Measurements from ENCODE around the gene PAMR1. TPM values are rescaled to one million over a fixed set of nuclear protein-coding genes. Genes with fewer than 3 reads are reported as not detected.

The PAMR1 gene, protein sequence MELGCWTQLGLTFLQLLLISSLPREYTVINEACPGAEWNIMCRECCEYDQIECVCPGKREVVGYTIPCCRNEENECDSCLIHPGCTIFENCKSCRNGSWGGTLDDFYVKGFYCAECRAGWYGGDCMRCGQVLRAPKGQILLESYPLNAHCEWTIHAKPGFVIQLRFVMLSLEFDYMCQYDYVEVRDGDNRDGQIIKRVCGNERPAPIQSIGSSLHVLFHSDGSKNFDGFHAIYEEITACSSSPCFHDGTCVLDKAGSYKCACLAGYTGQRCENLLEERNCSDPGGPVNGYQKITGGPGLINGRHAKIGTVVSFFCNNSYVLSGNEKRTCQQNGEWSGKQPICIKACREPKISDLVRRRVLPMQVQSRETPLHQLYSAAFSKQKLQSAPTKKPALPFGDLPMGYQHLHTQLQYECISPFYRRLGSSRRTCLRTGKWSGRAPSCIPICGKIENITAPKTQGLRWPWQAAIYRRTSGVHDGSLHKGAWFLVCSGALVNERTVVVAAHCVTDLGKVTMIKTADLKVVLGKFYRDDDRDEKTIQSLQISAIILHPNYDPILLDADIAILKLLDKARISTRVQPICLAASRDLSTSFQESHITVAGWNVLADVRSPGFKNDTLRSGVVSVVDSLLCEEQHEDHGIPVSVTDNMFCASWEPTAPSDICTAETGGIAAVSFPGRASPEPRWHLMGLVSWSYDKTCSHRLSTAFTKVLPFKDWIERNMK
- total RNA-seq (159 and 189 TPM in 2 replicates), polyA plus RNA-seq (120 and 132 TPM in 2 replicates), polyA minus RNA-seq (ENCODE audit: low replicate concordance) (150 and 151 TPM in 2 replicates)
- polyA plus RNA-seq (2012) = 94.3 and 96.9 TPM in 2 replicates

- Histone ChIP-seq H3K9me3 (ENCODE audit: control insufficient read depth, insufficient read depth, low read depth, low read length) (no peaks in the 10 kb centered on the region), H3K27ac (ENCODE audit: insufficient read depth, low read length) (peak within 1 kb of the TSS; percentile 70), H4K20me1 (ENCODE audit: control insufficient read depth, extremely low read depth, insufficient read depth, low read length) (no peaks in the 10 kb centered on the region), H3K9ac (ENCODE audit: insufficient read depth, low read length) (peak within 1 kb of the TSS; percentile 48), H3K27me3 (ENCODE audit: control insufficient read depth, insufficient read depth, low read length) (no peaks in the 10 kb centered on the region), H3K4me1 (ENCODE audit: control insufficient read depth, extremely low read depth, insufficient read depth, low read length) (peaks cover 26% of the 10 kb centered on the region), H3K4me3 (replicated peaks in 1 of 4; ENCODE audit: control extremely low read depth in 1 of 4, insufficient read depth in 1 of 4, low read depth in 3 of 4, low read length in 4 of 4) (peak within 1 kb of the TSS; percentile 56 to 90 (median 74)), H3K79me2 (ENCODE audit: control insufficient read depth, insufficient read depth, low read length) (peaks cover 14% of the 10 kb centered on the region), H3K36me3 (ENCODE audit: control insufficient read depth, insufficient read depth, low read length) (no peaks in the 10 kb centered on the region), H2AFZ (ENCODE audit: low read length) (peak within 1 kb of the TSS; percentile 71), H3K4me2 (ENCODE audit: extremely low read depth, insufficient read depth, low read length) (peak within 1 kb of the TSS; percentile 92)
- no peak for TF ChIP-seq EZH2 (IDR thresholded peaks at IDR 0.05; ENCODE audit: low read length, missing control alignments)
- TF ChIP-seq, protein P1, sequence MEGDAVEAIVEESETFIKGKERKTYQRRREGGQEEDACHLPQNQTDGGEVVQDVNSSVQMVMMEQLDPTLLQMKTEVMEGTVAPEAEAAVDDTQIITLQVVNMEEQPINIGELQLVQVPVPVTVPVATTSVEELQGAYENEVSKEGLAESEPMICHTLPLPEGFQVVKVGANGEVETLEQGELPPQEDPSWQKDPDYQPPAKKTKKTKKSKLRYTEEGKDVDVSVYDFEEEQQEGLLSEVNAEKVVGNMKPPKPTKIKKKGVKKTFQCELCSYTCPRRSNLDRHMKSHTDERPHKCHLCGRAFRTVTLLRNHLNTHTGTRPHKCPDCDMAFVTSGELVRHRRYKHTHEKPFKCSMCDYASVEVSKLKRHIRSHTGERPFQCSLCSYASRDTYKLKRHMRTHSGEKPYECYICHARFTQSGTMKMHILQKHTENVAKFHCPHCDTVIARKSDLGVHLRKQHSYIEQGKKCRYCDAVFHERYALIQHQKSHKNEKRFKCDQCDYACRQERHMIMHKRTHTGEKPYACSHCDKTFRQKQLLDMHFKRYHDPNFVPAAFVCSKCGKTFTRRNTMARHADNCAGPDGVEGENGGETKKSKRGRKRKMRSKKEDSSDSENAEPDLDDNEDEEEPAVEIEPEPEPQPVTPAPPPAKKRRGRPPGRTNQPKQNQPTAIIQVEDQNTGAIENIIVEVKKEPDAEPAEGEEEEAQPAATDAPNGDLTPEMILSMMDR (conservative IDR thresholded peaks at IDR 0.05 in 1 of 2, IDR thresholded peaks at IDR 0.05 in 1 of 2; ENCODE audit: low read depth in 1 of 2, low read length in 2 of 2) = no peak
- DNase-seq (ENCODE audit: low read depth in 2 of 2) = peak; percentile 73 to 76
Measured at GRCh38 chr11:35525501-35526175, at the start of gene PAMR1. Gene PAMR1, minus strand, starts transcription at chr11:35525616. Its CDS starts 31 bp downstream, at chr11:35525585.

- no peaks in the 10 kb centered on the region for H3K4me1 ChIP-seq (ENCODE audit: control insufficient read depth, extremely low read depth, insufficient read depth, low read length)
Measured at GRCh38 chr11:35571696-35572095, 46.3 kb upstream of the PAMR1 start.

More at GRCh38 chr11:35571696-35572095, 46.3 kb upstream of the PAMR1 start:
- Histone ChIP-seq H3K4me3 (replicated peaks in 1 of 4; ENCODE audit: control extremely low read depth in 1 of 4, insufficient read depth in 1 of 4, low read depth in 3 of 4, low read length in 4 of 4) (no peak overlapping the region), H3K27ac (ENCODE audit: insufficient read depth, low read length) (no peak overlapping the region), H3K4me2 (ENCODE audit: extremely low read depth, insufficient read depth, low read length) (no peak overlapping the region), H3K79me2 (ENCODE audit: control insufficient read depth, insufficient read depth, low read length) (no peaks in the 10 kb centered on the region), H3K9ac (ENCODE audit: insufficient read depth, low read length) (no peak overlapping the region), H3K9me3 (ENCODE audit: control insufficient read depth, insufficient read depth, low read depth, low read length) (no peaks in the 10 kb centered on the region), H4K20me1 (ENCODE audit: control insufficient read depth, extremely low read depth, insufficient read depth, low read length) (no peaks in the 10 kb centered on the region), H3K27me3 (ENCODE audit: control insufficient read depth, insufficient read depth, low read length) (no peaks in the 10 kb centered on the region), H2AFZ (ENCODE audit: low read length) (no peak overlapping the region), H3K36me3 (ENCODE audit: control insufficient read depth, insufficient read depth, low read length) (no peaks in the 10 kb centered on the region)
- DNase-seq (ENCODE audit: low read depth in 2 of 2) = no peak
- TF ChIP-seq EZH2 (IDR thresholded peaks at IDR 0.05; ENCODE audit: low read length, missing control alignments) = no peak
- TF ChIP-seq, protein P1 (conservative IDR thresholded peaks at IDR 0.05 in 1 of 2, IDR thresholded peaks at IDR 0.05 in 1 of 2; ENCODE audit: low read depth in 1 of 2, low read length in 2 of 2) = no peak

Measured in fibroblast of lung (primary cell).